WTC11 (cell line): ENCODE measurements around the gene C11orf58. TPM values are rescaled to one million over a fixed set of nuclear protein-coding genes. Genes with fewer than 3 reads are reported as not detected.

Experiments used
- ATAC-seq: fragments of 200-7000 bp; cut with Tn5 transposase; 2 replicates; pipeline ENCODE4 v1.10.0; 2021; ENCODE audit warnings: mild to moderate bottlenecking, moderate library complexity
- CTCF ChIA-PET: fragments of 300-600 bp; sonication (Branson Sonifier 250); formaldehyde crosslinking; loops from one replicate; lab custom pipeline; 2021; ENCODE audit warnings: antibody characterized with exemption; lab: Charles Lee
- POLR2A ChIA-PET: fragments of 350-600 bp; sonication (Branson Sonifier 250); formaldehyde crosslinking; loops from one replicate; lab custom pipeline; 2021; ENCODE audit warnings: antibody characterized with exemption; lab: Charles Lee
- DNase-seq: peaks from one replicate; pipeline ENCODE4 v3.0.0; 2021; ENCODE audit warnings: low spot score
- H3K27ac Mint-ChIP-seq: 2 replicates; pipeline ENCODE4 v1.8.0; 2021; ENCODE audit warnings: mixed read lengths
- H3K27me3 Mint-ChIP-seq: 2 replicates; pipeline ENCODE4 v1.8.0; 2021; ENCODE audit warnings: low read depth, mild to moderate bottlenecking, moderate library complexity, mixed read lengths
- H3K36me3 Mint-ChIP-seq: 2 replicates; pipeline ENCODE4 v1.8.0; 2021; ENCODE audit warnings: mixed read lengths
- H3K4me1 Mint-ChIP-seq: 2 replicates; pipeline ENCODE4 v1.8.0; 2022; ENCODE audit warnings: mixed read lengths
- H3K4me3 Mint-ChIP-seq: 2 replicates; pipeline ENCODE4 v1.8.0; 2021; ENCODE audit warnings: mild to moderate bottlenecking, moderate library complexity, mixed read lengths
- H3K9me3 Mint-ChIP-seq: 2 replicates; pipeline ENCODE4 v1.8.0; 2021; ENCODE audit warnings: mixed read lengths
- AR ChIP-seq: fragments of 250-450 bp; sonication (Bioruptor Pico); IDR thresholded peaks from 2 replicates; pipeline ENCODE4 v1.9.0; 2021; ENCODE audit warnings: mild to moderate bottlenecking
- ERG ChIP-seq: fragments of 250-450 bp; sonication (Bioruptor Pico); IDR thresholded peaks from 2 replicates; pipeline ENCODE4 v1.8.0; 2021; ENCODE audit warnings: mild to moderate bottlenecking
- ETV6 ChIP-seq: sonication (generic); formaldehyde crosslinking; IDR thresholded peaks from 2 replicates; pipeline ENCODE4 v1.8.1; 2022; ENCODE audit warnings: mild to moderate bottlenecking, missing genetic modification reagents
- IRF1 ChIP-seq: sonication (generic); formaldehyde crosslinking; IDR thresholded peaks from 2 replicates; pipeline ENCODE4 v1.8.0; 2023; ENCODE audit warnings: missing genetic modification reagents
- MLX ChIP-seq: sonication (generic); formaldehyde crosslinking; IDR thresholded peaks from 2 replicates; pipeline ENCODE4 v1.8.1; 2023; ENCODE audit warnings: mild to moderate bottlenecking, missing genetic modification reagents, moderate library complexity
- MXD4 ChIP-seq: fragments of 250-450 bp; sonication (Bioruptor Pico); IDR thresholded peaks from 2 replicates; pipeline ENCODE4 v1.8.0; 2021; ENCODE audit warnings: mild to moderate bottlenecking, moderate library complexity, borderline replicate concordance
- NFE2L1 ChIP-seq: sonication (generic); formaldehyde crosslinking; IDR thresholded peaks from 2 replicates; pipeline ENCODE4 v1.8.1; 2023; ENCODE audit warnings: missing genetic modification reagents
- NFYB ChIP-seq: sonication (generic); formaldehyde crosslinking; conservative IDR thresholded peaks from 2 replicates; pipeline ENCODE4 v1.8.0; 2022; ENCODE audit warnings: low read depth, missing genetic modification reagents
- NR3C1 ChIP-seq: sonication (generic); formaldehyde crosslinking; conservative IDR thresholded peaks from 2 replicates; pipeline ENCODE4 v1.8.1; 2023; ENCODE audit warnings: low read depth, mild to moderate bottlenecking, missing genetic modification reagents
- OVOL2 ChIP-seq: fragments of 250-450 bp; sonication (Bioruptor Pico); IDR thresholded peaks from 2 replicates; pipeline ENCODE4 v1.9.0; 2021; ENCODE audit warnings: mild to moderate bottlenecking, borderline replicate concordance
- PRDM15 ChIP-seq: sonication (generic); formaldehyde crosslinking; IDR thresholded peaks from 2 replicates; pipeline ENCODE4 v1.8.0; 2022; ENCODE audit warnings: missing genetic modification reagents
- RELA ChIP-seq: sonication (generic); formaldehyde crosslinking; IDR thresholded peaks from 2 replicates; pipeline ENCODE4 v1.8.1; 2022; ENCODE audit warnings: missing genetic modification reagents, mild to moderate bottlenecking, borderline replicate concordance
- SOX15 ChIP-seq: fragments of 250-450 bp; sonication (Bioruptor Pico); IDR thresholded peaks from 2 replicates; pipeline ENCODE4 v1.9.0; 2021; ENCODE audit warnings: mild to moderate bottlenecking
- TEAD1 ChIP-seq: sonication (generic); formaldehyde crosslinking; IDR thresholded peaks from 2 replicates; pipeline ENCODE4 v1.8.0; 2022; ENCODE audit warnings: mild to moderate bottlenecking, missing genetic modification reagents
- ZNF416 ChIP-seq: fragments of 250-450 bp; sonication (Bioruptor Pico); IDR thresholded peaks from 2 replicates; pipeline ENCODE4 v1.9.0; 2021; ENCODE audit warnings: mild to moderate bottlenecking, inconsistent platforms
- ZNF671 ChIP-seq: fragments of 250-450 bp; sonication (Bioruptor Pico); IDR thresholded peaks from 2 replicates; pipeline ENCODE4 v1.8.0; 2021; ENCODE audit warnings: mild to moderate bottlenecking
- total RNA-seq: library from RNA; stranded (reverse); gene quantifications from 3 replicates; pipeline ENCODE4 v1.2.3, GENCODE V29; 2021
- TF ChIP-seq, protein P1 (sequence below): sonication (generic); formaldehyde crosslinking; IDR thresholded peaks from 2 replicates; pipeline ENCODE4 v1.8.1; 2022; ENCODE audit warnings: mild to moderate bottlenecking, missing genetic modification reagents, moderate library complexity, borderline replicate concordance

Gene C11orf58
- total RNA-seq, 1 experiment from 2014 or later: 141 TPM

DNA sequence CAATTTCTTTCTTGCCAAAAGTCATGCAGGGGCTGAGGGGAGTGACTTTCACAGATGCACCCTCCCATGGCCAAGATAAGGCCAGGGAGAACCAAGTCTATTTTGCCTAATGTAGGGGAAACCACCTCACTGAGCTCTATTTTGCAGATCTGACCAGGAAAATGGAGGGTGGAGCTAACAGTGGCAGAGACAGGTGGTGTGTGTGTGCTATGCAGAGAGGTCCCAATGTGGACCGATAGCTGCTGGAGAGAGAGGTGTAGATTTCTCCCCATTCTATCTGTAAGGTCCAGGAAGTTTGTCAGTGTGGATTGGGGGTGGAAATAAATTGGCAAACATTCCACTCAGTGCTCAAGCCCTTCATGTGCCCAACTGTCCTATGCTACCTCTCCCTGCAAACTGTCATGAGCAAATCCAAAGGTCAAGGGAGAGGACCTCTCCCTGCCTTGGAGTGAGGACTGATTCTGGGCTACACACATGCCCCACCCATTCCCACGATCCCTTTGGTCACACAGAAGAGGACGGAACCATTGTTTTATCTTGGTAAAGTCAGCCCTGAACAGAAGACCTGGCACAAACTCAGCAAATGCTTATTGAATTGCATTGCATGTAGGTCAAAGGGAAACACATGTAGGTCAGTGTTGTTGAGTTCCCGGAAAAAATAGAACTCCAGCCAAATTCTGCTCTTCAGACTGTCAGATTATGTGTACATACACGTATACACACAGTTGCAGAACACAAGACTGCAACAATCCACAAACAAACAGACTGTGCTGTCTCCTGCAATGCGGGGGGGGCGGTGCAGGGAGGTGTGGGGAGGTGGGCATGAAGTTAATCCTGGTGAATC lies 65.9 kb downstream of the C11orf58 start:
- Mint-ChIP-seq H3K27me3 (no peaks in the 10 kb centered on the region), H3K36me3 (no peaks in the 10 kb centered on the region), H3K27ac (no peak overlapping the region), H3K4me1 (no peaks in the 10 kb centered on the region), H3K9me3 (no peaks in the 10 kb centered on the region), H3K4me3 (no peak overlapping the region)
- ATAC-seq: no peak
- no peak for DNase-seq
- POLR2A ChIA-PET: no interaction called here
- TF ChIP-seq NFE2L1 (CRISPR knock-in tag) (no peak), ZNF671 (CRISPR knock-in tag) (no peak)
- TF ChIP-seq, protein P1, sequence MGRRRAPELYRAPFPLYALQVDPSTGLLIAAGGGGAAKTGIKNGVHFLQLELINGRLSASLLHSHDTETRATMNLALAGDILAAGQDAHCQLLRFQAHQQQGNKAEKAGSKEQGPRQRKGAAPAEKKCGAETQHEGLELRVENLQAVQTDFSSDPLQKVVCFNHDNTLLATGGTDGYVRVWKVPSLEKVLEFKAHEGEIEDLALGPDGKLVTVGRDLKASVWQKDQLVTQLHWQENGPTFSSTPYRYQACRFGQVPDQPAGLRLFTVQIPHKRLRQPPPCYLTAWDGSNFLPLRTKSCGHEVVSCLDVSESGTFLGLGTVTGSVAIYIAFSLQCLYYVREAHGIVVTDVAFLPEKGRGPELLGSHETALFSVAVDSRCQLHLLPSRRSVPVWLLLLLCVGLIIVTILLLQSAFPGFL (CRISPR knock-in tag): no peak
- CTCF ChIA-PET: interaction anchor here (1.0 kb wide), 1 partner anchor 16 kb away, joined by 5 read pairs; no protein-coding TSS in a partner anchor

GRCh38 chr11:16805938-16806337 lies 67.5 kb downstream of the C11orf58 start:
- Mint-ChIP-seq H3K4me3 (no peak overlapping the region), H3K27me3 (no peaks in the 10 kb centered on the region), H3K9me3 (no peaks in the 10 kb centered on the region), H3K27ac (no peak overlapping the region), H3K36me3 (no peaks in the 10 kb centered on the region), H3K4me1 (no peaks in the 10 kb centered on the region)
- ChIA-PET CTCF (no interaction called here), POLR2A (no interaction called here)
- ATAC-seq (no peak), DNase-seq (no peak)
- TF ChIP-seq IRF1 (CRISPR knock-in tag) (no peak), MXD4 (CRISPR knock-in tag) (no peak), NR3C1 (CRISPR knock-in tag) (no peak), AR (CRISPR knock-in tag) (no peak), OVOL2 (CRISPR knock-in tag) (no peak), ETV6 (CRISPR knock-in tag) (no peak), ERG (CRISPR knock-in tag) (no peak), TEAD1 (no peak)

DNA sequence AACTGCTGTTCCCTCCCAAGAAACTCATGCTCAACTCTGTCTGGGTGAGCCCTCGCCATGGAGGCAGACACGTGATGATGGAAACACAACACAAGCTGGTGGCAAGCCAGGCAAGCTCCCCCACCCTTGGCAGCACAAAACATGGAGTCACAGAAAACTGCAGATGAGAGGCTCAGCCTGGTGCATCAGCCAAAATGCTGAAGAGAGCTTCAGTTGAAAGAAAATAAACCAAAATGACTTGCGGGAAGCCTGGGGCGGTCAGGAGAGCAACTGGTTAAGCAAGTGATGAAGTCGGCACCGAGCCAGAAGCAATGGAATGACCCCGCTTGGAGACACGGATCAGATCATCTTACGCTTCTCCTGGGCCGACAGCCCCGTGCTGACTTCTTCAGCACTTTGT lies 68.3 kb downstream of the C11orf58 start:
- no peaks in the 10 kb centered on the region for H3K27me3 Mint-ChIP-seq
- no peaks in the 10 kb centered on the region for H3K9me3 Mint-ChIP-seq
- H3K4me1 Mint-ChIP-seq: no peaks in the 10 kb centered on the region
- CTCF ChIA-PET: no interaction called here
- POLR2A ChIA-PET: no interaction called here
- H3K36me3 Mint-ChIP-seq: no peaks in the 10 kb centered on the region
- H3K27ac Mint-ChIP-seq: no peak overlapping the region
- ATAC-seq (no peak), DNase-seq (no peak)
- no peak overlapping the region for H3K4me3 Mint-ChIP-seq
- TF ChIP-seq NFYB (CRISPR knock-in tag) (no peak), MLX (no peak), RELA (CRISPR knock-in tag) (no peak), SOX15 (CRISPR knock-in tag) (no peak), ERG (CRISPR knock-in tag) (no peak), ZNF416 (CRISPR knock-in tag) (no peak), PRDM15 (no peak), ETV6 (CRISPR knock-in tag) (no peak)
